D721Med (cell line): Measurements from ENCODE around the gene ST3GAL4.
"Not testable (repeated sequence)": the region's sequence is repeated elsewhere in the genome, so short reads cannot be mapped to it uniquely, and the experiment has no call there.

Experiments
- DNase-seq: peaks from one replicate; pipeline ENCODE4 v3.0.0; 2011; ENCODE audit warnings: low spot score; ENCODE audit not compliant: insufficient read length
- FAIRE-seq: peaks from 2 replicates; lab custom pipeline; 2011; peaks lifted over from hg19 to GRCh38; lab: Jason Lieb, UNC
- TF ChIP-seq, protein P1 (sequence below): IDR thresholded peaks from 2 replicates; pipeline ENCODE4 v1.5.1; 2012; ENCODE audit warnings: mild to moderate bottlenecking, control low read depth; ENCODE audit not compliant: insufficient read depth; ENCODE audit errors: missing control alignments

ST3GAL4 gene

DNA sequence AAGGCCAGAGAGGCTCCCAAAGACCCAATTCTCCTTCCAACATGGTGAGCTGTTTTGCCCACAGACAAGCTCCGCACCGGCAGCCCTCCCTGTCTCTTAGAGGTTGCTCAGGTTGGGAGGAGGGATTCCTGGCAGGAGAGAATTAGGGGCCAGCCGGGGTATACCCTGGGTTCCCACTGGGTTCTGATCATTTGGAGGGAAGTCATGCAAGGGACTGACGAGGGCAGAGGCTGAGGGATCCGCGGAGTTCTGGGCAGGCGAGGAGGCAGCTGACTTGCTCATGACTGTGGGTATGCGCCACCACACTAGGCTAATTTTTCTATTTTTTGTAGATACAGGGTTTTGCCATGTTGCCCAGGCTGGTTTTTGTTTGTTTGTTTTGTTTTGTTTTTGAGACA is 4.6 kb downstream of the ST3GAL4 start:
- TF ChIP-seq, protein P1, sequence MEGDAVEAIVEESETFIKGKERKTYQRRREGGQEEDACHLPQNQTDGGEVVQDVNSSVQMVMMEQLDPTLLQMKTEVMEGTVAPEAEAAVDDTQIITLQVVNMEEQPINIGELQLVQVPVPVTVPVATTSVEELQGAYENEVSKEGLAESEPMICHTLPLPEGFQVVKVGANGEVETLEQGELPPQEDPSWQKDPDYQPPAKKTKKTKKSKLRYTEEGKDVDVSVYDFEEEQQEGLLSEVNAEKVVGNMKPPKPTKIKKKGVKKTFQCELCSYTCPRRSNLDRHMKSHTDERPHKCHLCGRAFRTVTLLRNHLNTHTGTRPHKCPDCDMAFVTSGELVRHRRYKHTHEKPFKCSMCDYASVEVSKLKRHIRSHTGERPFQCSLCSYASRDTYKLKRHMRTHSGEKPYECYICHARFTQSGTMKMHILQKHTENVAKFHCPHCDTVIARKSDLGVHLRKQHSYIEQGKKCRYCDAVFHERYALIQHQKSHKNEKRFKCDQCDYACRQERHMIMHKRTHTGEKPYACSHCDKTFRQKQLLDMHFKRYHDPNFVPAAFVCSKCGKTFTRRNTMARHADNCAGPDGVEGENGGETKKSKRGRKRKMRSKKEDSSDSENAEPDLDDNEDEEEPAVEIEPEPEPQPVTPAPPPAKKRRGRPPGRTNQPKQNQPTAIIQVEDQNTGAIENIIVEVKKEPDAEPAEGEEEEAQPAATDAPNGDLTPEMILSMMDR, result no peak
- FAIRE-seq, result no peak

DNA sequence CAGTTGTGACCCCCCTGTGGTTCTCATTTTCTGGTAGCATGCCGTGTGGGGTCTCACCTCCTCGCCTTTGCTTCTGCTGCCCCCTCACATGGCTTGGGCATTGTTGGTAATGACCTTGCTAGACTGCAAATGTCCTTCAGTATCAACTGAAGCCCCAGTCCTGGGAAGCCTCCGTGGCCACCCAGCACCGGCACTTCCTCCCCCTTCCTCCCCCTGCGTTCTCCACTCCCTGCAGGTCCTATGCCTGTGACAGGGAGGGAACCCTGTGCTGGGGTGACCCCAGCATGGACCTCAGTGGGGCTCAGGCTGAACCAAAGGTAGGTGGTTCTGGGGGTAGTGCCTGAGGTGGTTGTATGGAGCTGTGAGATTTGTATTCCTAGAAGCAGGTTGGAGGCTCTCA is 5.9 kb downstream of the ST3GAL4 start:
- DNase-seq (no peak), FAIRE-seq (no peak)
- TF ChIP-seq, protein P1, result no peak

More for the DNA sequence above, 4.6 kb downstream of the ST3GAL4 start:
- no peak for DNase-seq

DNA sequence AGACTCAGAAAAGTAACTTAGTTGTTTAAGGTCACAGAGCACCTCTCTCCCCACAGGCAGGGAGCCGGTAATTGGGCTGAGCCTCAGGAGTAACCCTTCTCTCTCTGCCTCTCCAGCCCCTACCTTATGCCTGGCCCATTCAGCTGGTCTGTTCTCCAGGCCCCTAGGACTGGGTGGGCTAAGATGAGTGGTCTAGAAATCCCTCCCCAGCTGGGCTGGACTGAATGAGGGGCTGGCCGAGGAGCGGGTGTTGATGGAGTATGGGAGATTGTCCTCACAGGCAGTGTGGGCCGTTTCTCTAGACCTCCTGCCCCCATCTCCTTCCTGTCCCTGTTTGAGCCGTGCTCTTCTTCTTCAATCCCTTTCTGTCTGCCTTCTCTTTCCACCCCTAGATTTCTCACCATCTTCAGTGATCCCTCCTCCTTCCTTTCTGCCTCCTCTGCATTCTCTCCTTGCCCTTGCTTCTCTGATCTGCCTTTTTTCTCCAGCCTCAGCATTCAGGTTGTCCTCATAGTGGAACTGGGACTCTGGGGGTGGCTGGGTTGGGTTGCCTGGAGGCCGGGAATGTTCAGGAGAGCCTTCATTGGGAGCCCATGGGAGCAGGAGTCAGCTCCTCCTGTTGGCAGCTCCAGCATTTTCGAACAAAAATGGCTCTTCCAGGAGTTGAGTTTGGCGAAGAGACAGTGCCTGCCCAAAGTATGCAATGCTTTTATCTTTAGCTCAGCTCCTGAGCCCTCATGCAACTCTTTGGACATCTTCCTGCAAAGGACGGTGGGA is 7.6 kb downstream of the ST3GAL4 start:
- FAIRE-seq (no peak), DNase-seq (no peak)
- TF ChIP-seq, protein P1, result no peak

DNA sequence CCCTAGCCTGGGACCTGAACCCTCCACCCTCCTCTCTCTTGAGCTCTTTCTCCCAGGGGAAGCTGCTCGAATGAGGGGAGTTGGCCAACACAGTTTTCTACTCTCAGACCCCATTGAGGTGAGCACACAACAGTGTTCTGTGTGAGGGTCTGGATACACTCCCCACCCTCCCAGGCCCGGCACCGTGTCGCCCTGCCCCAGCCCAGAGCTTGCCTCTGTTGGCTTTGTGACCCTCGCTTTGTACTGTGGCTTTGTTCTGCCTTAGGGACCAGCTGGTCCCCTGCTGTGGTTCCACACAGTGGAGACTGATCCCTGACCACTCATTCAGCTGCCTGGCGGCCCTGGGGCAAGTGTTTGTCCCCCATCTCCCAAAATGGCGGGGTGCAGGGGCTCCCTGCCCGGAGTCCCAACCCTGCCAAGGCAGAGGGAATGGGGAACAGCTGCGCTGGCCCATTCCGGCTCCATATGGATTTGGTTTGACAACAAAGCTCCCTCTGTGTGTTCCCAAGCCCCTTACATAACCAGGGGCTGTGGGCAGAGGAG is 8.3 kb downstream of the ST3GAL4 start:
- DNase-seq, result no peak
- TF ChIP-seq, protein P1, result no peak
- FAIRE-seq, result no peak

DNA sequence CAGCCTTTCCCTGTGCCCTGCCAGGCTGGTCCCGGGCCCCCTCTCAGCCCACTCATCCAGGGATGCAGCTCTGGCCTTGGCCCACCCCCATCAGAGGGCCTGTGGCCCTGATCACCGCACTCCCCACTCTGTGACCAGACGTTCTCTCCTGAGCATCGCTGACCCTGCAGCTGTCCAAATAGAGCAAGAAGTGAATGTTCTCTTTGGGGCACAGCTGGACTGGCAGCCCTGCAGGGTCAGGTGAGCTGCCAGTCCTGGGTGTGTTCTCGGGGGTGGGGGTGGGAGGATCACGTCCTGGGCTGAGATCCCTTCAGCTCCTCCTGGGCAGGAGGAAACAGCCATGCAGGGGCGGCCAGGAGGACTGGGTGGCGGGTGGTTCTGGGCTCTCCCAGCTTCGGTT is 9.2 kb downstream of the ST3GAL4 start:
- FAIRE-seq, DNase-seq: not testable (repeated sequence)

DNA sequence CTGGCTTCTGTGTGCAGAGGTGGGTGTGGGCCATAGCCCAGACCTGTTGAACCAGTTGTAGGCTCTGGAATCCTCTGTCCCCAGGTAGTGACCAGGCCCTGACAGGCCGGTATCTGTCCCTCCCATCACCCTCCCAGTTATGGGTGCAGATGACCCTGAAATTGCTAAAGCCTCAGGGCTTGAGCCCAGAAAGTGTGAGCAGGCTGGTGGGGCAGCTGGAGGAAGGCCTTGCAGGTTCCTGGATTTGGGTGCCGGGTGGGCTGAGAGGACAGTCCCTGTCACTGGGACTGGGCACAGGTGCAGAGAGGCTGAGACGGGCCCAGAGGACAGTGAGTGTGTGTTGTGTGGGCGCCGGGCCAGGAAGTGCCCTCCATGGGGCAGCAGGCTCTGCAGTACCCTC is 10.0 kb downstream of the ST3GAL4 start:
- not testable (repeated sequence) for DNase-seq, FAIRE-seq

DNA sequence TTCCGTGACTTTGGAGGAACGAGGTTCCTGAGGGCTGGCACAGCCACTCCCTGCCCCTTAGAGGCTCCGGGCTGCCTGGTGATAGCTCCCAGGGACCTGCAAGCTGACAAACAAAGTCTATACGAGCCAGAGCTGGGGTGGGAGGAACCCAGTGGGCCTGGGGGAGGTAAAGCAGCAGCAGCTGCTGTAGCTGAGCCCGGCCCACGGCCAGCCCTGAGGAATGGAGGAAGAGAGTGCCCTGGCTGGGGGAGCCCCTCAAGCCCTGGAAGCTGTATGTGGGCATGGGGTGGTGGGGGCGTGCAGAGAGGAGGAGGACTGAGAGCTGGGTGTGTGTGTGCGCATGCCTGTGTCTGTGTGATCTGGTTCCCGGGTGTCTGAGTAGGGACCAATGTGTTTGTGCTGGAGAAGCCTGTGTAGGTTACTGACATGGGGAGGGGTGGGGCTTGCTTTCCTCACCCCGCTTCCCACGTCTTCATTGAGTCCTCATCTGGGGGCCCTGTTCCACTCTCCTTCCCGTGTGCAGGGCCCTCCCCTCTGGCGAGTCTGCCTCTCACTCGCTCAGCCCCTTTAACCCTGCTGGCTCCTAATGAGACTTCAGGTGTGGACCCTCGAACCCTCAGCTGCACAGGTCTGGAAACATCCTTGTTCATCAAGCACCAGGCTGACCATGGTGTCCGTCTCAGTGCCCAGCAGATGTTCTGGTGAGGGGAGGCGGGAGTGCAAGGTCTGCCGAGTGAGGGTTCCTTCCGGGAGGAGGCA is 10.8 kb downstream of the ST3GAL4 start:
- FAIRE-seq, result no peak
- DNase-seq, result no peak
- TF ChIP-seq, protein P1, result no peak

DNA sequence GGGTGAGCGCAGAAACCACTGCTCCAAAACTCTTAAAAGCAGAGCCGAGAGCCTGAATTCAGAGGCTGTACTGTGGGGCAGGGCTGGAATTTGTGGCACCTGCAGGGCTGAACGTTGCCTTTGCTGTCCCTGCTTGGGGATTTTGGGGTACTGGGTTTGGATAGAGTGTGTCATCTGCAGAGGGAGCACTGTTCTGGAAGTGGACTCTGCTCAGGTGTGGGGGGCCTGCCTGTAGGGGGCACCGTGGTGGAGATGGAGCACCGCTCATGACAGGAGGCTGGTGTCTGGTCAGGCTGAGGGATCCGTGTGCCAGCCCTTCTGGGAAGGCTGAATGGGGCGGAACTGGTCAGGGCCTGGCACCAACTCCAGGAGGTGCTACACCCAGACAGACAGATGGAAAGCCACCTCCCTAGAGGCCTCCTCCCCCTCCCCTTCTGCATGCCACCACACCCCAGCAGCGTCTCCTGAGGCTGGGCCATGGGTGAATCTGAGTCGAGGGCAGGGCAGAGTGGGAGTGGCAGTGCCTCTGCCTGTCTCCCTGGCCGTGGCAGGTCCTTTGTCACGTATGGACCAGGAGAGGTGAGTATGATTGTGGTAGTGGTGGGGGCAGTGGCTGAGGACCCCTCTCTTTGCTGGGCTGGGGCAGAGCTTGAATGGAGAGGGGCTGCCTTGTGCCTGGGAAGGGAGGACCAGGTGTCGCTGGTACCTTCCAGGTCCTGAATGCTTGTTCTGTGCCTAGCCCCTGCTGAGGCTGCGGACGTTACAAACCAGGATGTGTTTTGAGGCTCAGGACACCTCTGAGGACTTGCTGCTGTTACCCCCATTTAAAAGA is 11.6 kb downstream of the ST3GAL4 start:
- not testable (repeated sequence) for FAIRE-seq, DNase-seq

DNA sequence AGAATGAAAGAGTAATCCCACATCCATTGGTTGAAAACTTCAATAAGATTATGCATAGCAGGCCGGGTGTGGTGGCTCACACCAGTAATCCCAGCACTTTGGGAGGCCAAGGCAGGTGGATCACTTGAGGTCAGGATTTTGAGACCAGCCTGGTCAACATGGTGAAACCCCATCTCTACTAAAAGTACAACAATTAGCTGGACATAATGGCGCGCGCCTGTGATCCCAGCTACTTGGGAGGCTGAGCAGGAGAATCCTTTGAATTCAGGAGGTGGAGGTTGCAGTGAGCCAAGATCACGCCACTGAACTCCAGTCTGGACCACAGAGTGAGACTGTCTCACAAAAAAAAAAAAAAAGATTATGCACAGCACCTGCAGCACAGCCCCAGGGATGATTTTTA is 12.3 kb downstream of the ST3GAL4 start:
- FAIRE-seq, DNase-seq: not testable (repeated sequence)

DNA sequence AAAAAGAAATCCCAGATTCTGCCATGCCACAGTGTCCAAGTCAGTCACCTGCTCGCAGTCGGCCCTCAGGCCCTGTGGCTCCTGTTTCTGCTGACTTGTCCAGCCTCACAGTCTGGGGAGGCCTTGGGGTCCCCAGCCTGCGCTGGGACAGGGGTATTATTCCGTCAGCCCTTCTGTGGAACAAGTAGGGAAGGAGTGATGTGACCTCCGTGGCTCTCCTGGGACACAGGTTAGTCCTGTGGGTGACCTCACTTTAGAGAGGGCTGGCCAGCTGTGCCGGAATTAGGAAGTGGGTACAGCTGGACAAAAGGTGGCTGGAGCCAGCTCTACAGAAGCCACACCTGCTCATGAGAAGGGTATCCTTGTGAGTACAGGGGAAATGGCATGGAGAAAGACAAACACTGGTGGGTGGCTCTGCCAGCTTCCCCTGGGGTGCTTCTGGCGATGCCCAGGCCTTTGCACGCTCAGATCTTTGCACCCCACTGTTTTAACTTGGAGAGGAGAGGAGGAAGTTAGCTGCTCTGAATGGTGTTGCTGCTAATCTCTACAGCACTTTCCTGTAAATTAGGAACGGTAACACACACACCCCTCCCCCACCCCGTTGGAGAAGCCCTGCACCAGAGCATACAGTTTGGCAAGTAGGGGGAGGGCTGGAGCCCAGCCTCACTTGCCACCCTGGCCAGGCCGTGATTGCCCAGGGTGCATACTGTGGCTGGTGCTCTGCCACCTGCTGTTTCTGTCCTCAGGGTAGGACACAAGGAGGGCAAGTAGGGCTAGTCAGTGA is 13.0 kb downstream of the ST3GAL4 start:
- not testable (repeated sequence) for DNase-seq, FAIRE-seq
